Stimulated activated CD8-positive, alpha-beta memory T cell treated with anti-CD3 and anti-CD28 coated beads, Interleukin-2, amount 100 ng/mL, for 48 hours (primary cell): ENCODE data around the gene TNIP2.
"Not testable (repeated sequence)": the region's sequence is repeated elsewhere in the genome, so short reads cannot be mapped to it uniquely, and the experiment has no call there.

Experiments used
- DNase-seq, 2 donors: peaks; one replicate each; pipeline ENCODE4 v3.0.0-alpha.2; 2020; ENCODE audit warnings: low read depth in 2 of 2

Gene TNIP2

DNA sequence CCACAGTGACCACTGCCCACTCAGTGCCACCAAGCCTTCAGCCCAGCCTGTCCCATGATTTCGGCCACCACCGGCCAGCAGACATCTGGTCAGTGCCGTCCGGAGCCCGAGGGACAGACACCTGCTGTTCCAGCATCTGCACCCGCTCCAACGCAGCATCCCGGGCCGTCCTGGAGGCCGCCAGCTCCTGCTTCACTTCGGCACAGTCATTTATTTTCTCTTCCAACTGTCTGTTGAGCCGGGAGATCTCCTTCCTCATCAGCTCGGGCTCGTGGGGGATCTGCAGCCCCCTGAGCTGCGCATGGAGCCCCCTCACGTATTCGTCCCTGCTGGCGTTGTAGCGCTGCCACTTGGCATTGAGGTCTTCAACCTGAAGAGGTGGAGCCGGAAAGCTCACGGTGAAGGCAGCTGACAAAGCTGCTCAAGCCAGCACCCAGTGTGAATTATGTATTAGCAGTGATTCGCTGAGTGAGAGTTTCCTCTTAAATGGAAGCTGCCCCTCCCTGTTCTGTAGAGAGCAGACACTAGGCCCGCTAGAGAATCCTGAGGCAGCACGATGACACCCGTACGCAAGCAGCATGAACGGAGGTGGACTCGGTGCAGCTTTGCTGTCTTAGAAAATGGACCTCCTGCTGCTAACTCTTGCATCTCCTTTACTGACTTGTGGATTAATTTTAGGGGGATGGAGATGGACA lies 11.4 kb downstream of the TNIP2 start:
- no peak for DNase-seq

- no peak for DNase-seq
Observed at GRCh38 chr4:2743518-2744445, 12.4 kb downstream of the TNIP2 start.

DNA sequence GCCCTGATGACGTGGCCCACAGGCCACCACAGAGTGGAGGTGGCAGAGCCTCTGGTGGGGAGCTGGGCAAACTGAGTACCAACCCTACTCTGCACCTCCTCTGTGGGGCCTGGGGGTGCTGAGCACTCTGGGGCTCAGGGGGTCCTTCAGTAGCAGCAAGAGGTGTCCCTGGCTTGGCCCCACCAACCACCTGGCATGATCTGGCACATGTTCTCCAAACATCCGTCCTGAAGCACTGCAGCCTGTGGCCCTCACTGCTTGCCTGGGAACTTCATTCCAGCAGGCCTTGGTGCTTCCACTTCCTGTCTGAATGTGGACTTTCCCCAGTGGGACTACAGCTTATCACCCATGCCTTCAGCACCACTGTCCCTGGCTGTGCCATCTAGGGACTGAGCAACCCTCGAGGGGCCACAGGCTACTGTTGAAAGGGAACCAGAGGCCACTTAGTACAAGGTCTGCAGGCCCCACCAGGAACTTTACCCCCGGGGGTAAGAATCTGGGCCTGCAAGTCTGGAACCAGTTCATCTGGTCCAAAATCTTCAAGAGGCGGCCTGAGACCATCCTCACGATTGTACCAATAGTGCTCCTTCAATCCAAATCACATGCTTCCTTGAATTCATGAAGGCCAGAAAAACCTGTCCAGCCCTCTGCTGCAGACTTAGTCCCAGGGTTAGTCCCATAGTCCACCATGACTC lies 13.2 kb downstream of the TNIP2 start:
- DNase-seq, result no peak

DNA sequence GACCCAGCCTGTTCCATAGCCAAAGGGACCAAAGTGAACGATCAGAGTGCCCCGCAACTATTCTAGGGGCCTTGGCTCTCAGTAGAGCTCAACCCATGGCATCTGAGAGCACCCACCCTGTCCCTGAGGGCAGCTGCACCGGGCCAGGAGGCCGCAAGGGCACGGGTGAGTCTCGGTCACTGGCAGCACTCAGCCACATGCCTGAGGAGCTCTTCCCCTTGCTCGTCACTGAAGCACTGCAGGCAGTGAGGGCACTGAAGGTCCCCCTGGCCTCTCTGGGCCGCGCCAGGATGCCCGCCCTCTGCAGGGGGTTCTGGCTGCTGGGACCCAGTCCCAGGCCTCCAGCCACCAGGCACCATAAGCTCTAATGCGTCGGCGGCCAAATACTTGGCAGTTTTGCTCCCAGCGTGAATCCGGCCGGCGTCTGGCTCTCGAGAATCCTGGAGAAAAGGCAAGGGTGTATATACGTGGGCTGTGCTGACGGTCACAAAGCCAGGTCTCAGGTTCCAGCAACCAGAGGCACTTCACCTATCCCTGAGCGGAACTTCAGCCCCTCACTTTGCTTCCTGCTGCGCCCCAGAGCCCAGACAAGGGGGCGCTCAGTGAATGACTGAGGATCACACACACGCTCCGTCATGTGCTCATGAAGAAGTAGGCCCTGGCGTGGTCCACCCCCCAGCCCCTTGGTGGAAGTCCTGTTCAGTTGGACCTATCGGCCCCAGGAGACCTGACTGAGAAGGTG lies 13.9 kb downstream of the TNIP2 start:
- no peak for DNase-seq

DNA sequence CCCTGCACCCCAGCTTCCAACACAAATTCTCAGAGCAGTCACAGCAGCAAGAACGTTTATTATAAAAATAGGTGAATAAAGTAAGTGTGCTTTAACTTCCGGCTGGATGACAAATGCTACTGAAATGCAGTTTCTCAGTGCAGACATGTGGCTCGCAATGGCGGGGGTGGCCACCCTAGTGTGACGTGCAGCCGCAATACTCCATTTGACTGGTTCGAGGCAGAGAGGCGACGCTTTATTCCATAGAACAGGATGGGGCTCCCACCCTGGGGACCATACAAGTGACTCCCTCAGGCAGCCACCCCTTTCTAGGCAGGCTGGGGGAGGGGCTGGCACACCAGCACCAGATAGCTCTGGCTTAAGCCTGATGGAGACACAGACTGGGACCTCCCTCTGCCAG lies 14.5 kb downstream of the TNIP2 start:
- no peak for DNase-seq

DNA sequence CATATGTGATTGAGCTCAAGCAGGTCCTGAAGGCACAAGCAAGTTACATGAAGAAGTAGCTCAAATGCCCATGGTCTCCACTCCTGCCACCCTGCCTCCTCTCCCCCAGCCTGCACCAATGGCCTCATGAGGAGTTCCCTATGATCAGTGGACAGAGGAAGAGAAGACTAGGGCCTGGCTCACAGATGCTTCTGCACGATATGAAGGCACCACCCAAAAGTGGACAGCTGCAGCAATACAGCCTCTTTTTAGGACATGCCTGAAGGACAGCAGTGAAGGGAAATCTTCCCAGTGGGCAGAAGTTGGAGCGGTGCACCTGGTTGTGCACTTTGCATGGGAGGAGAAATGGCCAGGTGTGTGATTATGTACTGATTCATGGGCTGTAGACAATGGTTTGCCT lies 17.8 kb downstream of the TNIP2 start:
- not testable (repeated sequence) for DNase-seq

DNA sequence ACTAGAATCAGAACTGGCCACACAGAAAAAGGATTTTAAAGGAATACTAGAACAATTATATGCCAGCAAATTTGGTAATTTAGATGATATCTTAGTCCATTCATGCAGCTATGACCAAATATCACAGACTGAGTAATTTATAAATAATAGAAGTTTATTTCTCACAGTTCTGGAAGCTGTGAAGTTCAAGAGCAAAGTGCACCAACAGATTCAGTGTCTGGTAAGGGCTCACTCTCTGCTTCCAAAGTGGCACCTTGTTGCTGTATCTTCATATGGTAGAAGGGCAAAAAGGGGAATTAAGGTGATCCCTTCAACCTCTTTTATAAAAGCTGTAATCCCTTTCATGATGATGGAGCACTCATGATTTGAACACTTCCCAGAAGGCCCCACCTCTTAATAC lies 20.3 kb downstream of the TNIP2 start:
- no peak for DNase-seq

- no peak for DNase-seq
Observed at GRCh38 chr4:2734612-2735011, 21.5 kb downstream of the TNIP2 start.

GRCh38 chr4:2733844-2734574 lies 22.1 kb downstream of the TNIP2 start:
- no peak for DNase-seq

GRCh38 chr4:2733001-2733843 lies 22.9 kb downstream of the TNIP2 start:
- DNase-seq, result no peak

DNA sequence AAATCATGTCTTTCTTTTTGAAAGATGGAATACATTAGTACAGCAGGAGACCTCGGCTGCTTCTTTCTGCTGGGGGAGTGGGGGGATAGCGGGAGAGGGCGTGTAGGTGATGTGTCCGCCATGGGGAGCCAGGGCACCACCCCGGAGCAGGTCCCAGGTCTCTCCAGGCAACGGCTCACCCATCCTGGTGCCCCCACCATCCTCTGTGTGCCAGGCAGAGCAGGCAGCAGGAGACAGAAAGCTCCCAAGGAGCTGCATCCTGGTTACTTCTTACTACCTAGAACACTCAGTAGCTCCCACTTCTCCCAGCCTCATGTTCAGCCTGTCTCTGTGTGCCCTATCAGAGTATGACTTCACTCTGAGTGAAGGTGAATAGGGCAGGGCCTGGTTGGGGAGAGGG lies 23.6 kb downstream of the TNIP2 start:
- no peak for DNase-seq

- DNase-seq, result no peak
Observed at GRCh38 chr4:2731907-2732317, 24.2 kb downstream of the TNIP2 start.

DNA sequence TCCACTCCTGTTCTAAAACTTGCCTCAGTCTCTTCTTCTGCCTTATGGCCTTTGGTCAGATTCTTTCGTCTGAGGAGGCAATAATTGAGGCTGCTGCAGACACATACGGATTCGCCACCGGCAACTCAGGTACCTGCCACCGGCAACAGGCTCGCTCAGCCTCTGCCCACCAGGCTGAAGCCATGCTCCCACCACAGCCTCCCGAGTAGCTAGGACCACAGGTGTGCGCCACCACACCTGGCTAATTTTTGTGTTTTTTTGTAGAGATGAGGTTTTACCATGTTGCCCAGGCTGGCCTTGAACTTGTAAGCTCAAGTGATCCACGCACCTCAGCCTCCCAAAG lies 26.6 kb downstream of the TNIP2 start:
- DNase-seq, result no peak

GRCh38 chr4:2728806-2729532 lies 27.2 kb downstream of the TNIP2 start:
- no peak for DNase-seq

GRCh38 chr4:2728221-2728620 lies 27.9 kb downstream of the TNIP2 start:
- no peak for DNase-seq

GRCh38 chr4:2726881-2727280 lies 29.3 kb downstream of the TNIP2 start:
- DNase-seq, result not testable (repeated sequence)

GRCh38 chr4:2725380-2725779 lies 30.8 kb downstream of the TNIP2 start:
- DNase-seq, result no peak

DNA sequence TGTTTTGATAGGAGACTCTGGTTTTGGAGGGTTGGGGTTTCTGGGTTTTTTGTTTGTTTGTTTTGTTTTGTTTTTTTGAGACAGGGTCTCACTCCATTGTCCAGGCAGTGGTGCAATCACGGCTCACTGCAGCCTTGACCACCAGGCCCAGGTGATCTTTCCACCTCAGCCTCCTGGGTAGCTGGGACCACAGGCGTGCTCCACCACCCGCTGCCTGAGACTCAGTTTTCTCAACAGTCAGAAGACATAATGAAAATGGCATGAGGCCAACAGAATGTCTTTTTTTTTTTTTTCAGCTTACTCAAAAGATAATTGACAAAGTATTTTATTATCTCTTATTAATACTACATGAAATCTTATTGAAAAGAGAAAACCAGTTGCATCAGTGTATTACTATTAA lies 32.4 kb downstream of the TNIP2 start:
- DNase-seq, result no peak

DNA sequence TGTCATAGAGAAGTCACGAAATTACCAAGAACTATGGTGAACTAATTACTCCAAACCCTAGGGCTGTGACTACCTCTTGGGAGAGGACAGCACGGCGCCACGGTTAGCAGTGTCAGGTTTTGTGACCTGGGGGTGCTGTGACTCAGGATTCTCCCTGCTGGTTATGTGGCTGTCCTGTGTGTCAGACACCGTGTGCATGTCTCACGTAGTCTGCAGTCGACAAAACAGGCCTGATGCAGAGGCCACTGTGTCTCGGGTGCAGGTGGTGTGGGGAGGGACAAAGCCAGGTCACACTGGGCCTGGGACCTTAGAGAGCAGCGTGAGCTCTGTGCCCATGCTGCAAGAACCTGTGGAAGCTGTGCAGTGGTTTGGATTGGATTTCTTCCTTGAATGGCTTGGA lies 34.1 kb downstream of the TNIP2 start:
- DNase-seq, result no peak

DNA sequence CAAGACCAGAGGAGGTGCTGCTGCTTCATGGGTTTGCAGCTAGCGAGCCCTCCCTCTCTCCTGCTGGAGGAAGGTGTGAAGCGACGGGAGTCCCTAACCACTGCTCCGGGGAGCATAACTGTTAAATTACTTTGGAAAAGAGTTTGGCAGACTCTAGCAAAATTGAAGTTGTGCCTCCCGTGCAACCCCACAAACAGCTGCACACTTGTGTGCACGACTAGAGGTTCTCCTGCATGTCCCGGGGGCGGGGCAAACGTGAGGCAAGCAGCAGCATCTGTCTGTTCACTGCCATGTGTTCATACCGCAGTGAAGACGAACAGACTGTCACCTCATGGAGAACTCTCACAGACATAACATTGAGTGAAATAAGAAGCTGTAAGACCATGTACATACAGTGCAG lies 34.5 kb downstream of the TNIP2 start:
- no peak for DNase-seq
